Calu3 (cell line): ENCODE data around the gene SLC37A4. TPM values are rescaled to one million over a fixed set of nuclear protein-coding genes. Genes with fewer than 3 reads are reported as not detected.
A peak's percentile ranks its signal among the peaks of the same experiment; 100 is the strongest.

Experiments
- BruUV-seq: library from RNA; stranded (reverse); fragments of 400-500 nt; replicated peaks from 2 replicates; lab custom pipeline; 2021; lab: Mats Ljungman, UMichigan
- CTCF ChIA-PET: fragments of 300-600 bp; sonication (Branson Sonifier 250); formaldehyde crosslinking; loops from one replicate; lab custom pipeline; 2022; ENCODE audit warnings: antibody characterized with exemption; lab: Charles Lee
- DNase-seq: peaks from one replicate; pipeline ENCODE4 v3.0.0; 2022
- H3K27ac Mint-ChIP-seq: one replicate; pipeline ENCODE4 v1.8.0; 2022; ENCODE audit warnings: mixed read lengths; ENCODE audit not compliant: unreplicated experiment
- H3K27me3 Mint-ChIP-seq: one replicate; pipeline ENCODE4 v1.8.0; 2022; ENCODE audit warnings: mixed read lengths; ENCODE audit not compliant: unreplicated experiment
- H3K36me3 Mint-ChIP-seq: one replicate; pipeline ENCODE4 v1.8.0; 2022; ENCODE audit warnings: mild to moderate bottlenecking, moderate library complexity, mixed read lengths; ENCODE audit not compliant: insufficient read depth, unreplicated experiment
- H3K4me1 Mint-ChIP-seq: one replicate; pipeline ENCODE4 v1.8.0; 2022; ENCODE audit warnings: mild to moderate bottlenecking, low read depth, mixed read lengths; ENCODE audit not compliant: unreplicated experiment
- H3K4me3 Mint-ChIP-seq: one replicate; pipeline ENCODE4 v1.8.0; 2022; ENCODE audit warnings: mild to moderate bottlenecking, low read depth, moderate library complexity, mixed read lengths; ENCODE audit not compliant: unreplicated experiment
- H3K9me3 Mint-ChIP-seq: one replicate; pipeline ENCODE4 v1.8.0; 2022; ENCODE audit warnings: low read depth, mixed read lengths; ENCODE audit not compliant: unreplicated experiment
- intact Hi-C: fragments of 100-400 bp; cut with micrococcal nuclease; formaldehyde crosslinking; loops from one replicate; pipeline ENCODE4 v1.10.0; 2022; ENCODE audit not compliant: unreplicated experiment
- total RNA-seq: library from RNA; stranded (reverse); gene quantifications from 2 replicates; pipeline ENCODE4 v1.2.3, GENCODE V29; 2022
- TF ChIP-seq, protein P1 (sequence below): fragments of 200-600 bp; IDR thresholded peaks from one replicate; pipeline ENCODE4 v1.8.0; 2022; ENCODE audit warnings: antibody characterized with exemption; ENCODE audit not compliant: unreplicated experiment

SLC37A4 gene
- total RNA-seq, 1 experiment from 2014 or later = 21.2 TPM

DNA sequence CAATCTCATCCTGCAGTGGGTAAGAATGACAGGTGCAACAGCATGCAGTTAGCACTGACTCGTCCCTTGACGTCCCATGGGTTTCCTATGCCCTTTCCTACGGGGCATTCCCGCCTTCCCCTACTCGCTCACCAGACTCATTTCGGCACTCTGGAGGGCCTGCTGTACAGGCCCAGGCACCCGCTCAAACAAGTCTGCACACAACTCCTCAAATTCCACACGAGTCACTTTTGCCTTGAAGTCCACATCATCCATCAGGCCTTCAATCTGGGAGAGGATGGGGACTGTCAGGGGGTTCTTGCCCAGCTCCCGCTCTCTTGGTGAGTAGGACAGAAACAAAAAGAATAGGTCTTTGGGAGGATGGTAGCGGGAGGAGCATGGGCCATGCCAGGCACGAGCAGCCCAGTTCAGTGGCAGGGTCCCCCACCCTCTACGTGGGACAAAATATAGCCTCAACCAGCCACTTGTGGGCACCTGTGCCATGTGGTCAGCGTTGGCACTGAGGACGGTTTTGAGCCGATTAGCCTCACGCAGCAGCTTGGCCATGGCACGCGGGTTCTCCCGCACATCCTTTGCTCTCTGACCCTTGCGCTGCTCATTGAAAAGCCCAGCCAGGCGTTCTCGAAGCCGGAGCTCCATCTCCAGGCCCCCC lies 21.6 kb upstream of the SLC37A4 start:
- Mint-ChIP-seq H3K4me1 (peaks cover 8% of the 10 kb centered on the region), H3K36me3 (peaks cover 88% of the 10 kb centered on the region), H3K27me3 (no peaks in the 10 kb centered on the region), H3K4me3 (no peak overlapping the region), H3K27ac (no peak overlapping the region), H3K9me3 (no peaks in the 10 kb centered on the region)
- CTCF ChIA-PET = no interaction called here
- intact Hi-C loops = no loop called here
- TF ChIP-seq, protein P1, sequence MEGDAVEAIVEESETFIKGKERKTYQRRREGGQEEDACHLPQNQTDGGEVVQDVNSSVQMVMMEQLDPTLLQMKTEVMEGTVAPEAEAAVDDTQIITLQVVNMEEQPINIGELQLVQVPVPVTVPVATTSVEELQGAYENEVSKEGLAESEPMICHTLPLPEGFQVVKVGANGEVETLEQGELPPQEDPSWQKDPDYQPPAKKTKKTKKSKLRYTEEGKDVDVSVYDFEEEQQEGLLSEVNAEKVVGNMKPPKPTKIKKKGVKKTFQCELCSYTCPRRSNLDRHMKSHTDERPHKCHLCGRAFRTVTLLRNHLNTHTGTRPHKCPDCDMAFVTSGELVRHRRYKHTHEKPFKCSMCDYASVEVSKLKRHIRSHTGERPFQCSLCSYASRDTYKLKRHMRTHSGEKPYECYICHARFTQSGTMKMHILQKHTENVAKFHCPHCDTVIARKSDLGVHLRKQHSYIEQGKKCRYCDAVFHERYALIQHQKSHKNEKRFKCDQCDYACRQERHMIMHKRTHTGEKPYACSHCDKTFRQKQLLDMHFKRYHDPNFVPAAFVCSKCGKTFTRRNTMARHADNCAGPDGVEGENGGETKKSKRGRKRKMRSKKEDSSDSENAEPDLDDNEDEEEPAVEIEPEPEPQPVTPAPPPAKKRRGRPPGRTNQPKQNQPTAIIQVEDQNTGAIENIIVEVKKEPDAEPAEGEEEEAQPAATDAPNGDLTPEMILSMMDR = no peak
- no peak for DNase-seq
- no TSS peak for BruUV-seq

DNA sequence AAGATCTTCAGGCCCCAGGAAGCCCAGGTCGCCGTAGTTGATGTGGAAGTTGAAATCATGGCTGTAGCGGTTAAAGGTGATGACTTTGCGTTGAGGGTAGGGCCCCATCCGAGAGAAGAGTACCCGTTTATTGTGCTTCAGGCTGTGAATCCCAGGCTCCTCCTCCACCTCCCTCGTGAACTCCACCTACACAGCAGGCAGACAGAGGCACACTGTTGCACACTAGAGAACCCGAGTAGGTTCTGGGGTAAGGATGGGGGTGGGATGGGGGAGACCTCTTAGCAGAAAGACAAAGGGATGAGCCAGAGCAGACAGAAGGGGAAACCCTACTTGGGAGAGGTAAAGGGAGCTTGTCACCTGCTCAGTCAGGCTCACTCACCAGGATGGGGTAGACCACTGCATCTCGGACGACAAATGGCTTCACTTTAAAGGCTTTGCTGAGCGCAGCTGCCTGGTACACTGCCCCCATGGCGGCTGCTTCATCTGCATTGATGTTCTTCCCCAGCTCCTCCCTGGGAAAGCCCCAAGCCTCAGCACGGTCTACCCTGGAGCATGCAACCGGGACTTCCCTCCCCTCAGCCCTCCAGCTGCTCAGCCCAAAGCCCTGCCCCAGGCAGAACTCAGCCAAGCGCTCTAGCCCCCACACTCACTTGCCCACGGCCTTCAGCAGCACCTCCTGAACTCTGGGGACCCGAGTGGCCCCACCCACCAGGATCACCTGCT lies 20.9 kb upstream of the SLC37A4 start:
- Mint-ChIP-seq H3K4me3 (no peak overlapping the region), H3K4me1 (peaks cover 8% of the 10 kb centered on the region)

DNA sequence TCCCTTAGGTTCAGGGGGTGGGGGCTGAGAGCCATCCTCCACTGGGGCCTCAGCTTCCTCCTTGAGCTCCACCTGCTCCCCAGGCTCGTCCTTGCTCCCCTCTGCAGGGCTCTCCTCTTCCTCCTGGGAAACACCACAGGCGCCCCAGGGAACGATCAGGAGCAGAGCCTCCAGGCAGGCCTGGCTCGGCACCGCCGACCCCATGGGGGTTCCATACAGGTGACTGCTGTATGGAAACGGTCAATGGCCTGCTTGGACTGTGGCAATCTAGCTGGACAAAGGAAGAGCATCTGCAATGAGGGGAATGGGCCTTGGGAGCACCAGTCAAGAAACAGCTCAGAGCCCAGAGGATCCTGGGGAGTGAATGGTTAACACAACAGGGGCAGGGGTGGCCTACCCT lies 18.4 kb upstream of the SLC37A4 start:
- no peaks in the 10 kb centered on the region for H3K4me1 Mint-ChIP-seq
- H3K36me3 Mint-ChIP-seq = peaks cover 85% of the 10 kb centered on the region
- intact Hi-C loops = no loop called here
- no peaks in the 10 kb centered on the region for H3K9me3 Mint-ChIP-seq
- TF ChIP-seq, protein P1 = no peak
- peak overlapping the region; percentile 6 for H3K4me3 Mint-ChIP-seq
- DNase-seq = no peak
- BruUV-seq = no TSS peak
- CTCF ChIA-PET = no interaction called here
- H3K27ac Mint-ChIP-seq = peak overlapping the region; percentile 19
- H3K27me3 Mint-ChIP-seq = no peaks in the 10 kb centered on the region

More for the DNA sequence above, 20.9 kb upstream of the SLC37A4 start:
- CTCF ChIA-PET = no interaction called here
- intact Hi-C loops = no loop called here
- Mint-ChIP-seq H3K27ac (no peak overlapping the region), H3K27me3 (no peaks in the 10 kb centered on the region), H3K9me3 (no peaks in the 10 kb centered on the region), H3K36me3 (peaks cover 88% of the 10 kb centered on the region)
- BruUV-seq = no TSS peak
- no peak for DNase-seq
- TF ChIP-seq, protein P1 = no peak

DNA sequence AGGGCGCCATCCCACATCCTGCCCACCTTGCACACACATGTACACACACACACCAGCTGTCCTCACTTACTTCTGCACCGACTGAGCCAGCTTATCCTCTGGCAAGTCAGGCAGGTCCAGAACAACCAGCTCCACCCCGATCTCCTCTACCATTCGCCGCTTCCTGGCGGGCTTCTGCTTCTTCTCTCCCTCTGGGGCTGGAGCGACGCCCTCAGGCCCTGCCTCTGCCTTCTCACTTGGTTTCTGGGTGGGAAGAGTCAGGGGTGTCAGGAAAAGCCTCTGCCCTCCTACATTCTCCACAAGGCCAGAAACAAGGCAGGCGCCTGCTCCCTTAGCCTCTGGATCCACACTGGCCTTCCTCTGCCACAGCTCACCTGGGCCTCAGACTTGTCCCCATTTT lies 18.0 kb upstream of the SLC37A4 start:
- no peaks in the 10 kb centered on the region for H3K4me1 Mint-ChIP-seq
- H3K27ac Mint-ChIP-seq = peak overlapping the region; percentile 19
- peak overlapping the region; percentile 6 for H3K4me3 Mint-ChIP-seq
- H3K36me3 Mint-ChIP-seq = peaks cover 80% of the 10 kb centered on the region
- TF ChIP-seq, protein P1 = no peak
- no TSS peak for BruUV-seq
- intact Hi-C loops = no loop called here
- DNase-seq = no peak
- CTCF ChIA-PET = no interaction called here
- no peaks in the 10 kb centered on the region for H3K9me3 Mint-ChIP-seq
- no peaks in the 10 kb centered on the region for H3K27me3 Mint-ChIP-seq
